Kidney (tissue), 14 donors: ENCODE results near the gene DISC1. TPM values are rescaled to one million over a fixed set of nuclear protein-coding genes. Genes with fewer than 3 reads are reported as not detected.

Experiments used
- DNase-seq, 5 donors: peaks; one replicate each; pipeline ENCODE4 v3.0.0-alpha.2; 2013 to 2020
- FAIRE-seq: peaks from 2 replicates; lab custom pipeline; 2012; peaks lifted over from hg19 to GRCh38; lab: Jason Lieb, UNC
- H3K27ac ChIP-seq, 2 donors: one replicate each; pipeline ENCODE4 v1.7.0; 2013; ENCODE audit warnings: low read depth in 2 of 2, low read length in 2 of 2, inconsistent platforms in 1 of 2
- H3K27me3 ChIP-seq: one replicate; pipeline ENCODE4 v1.7.1; 2013; ENCODE audit warnings: low read length, inconsistent platforms; ENCODE audit not compliant: control insufficient read depth, insufficient read depth
- H3K36me3 ChIP-seq, 3 donors: one replicate each; pipeline versions ENCODE4 v1.7.0 to v1.7.1; 2013; ENCODE audit warnings: low read length in 3 of 3, control low read depth in 1 of 3, inconsistent platforms in 1 of 3; ENCODE audit not compliant: insufficient read depth in 3 of 3, control insufficient read depth in 2 of 3
- H3K4me1 ChIP-seq, 3 donors: one replicate each; pipeline versions ENCODE4 v1.7.0 to v1.7.1; 2013; ENCODE audit warnings: low read length in 3 of 3, inconsistent platforms in 1 of 3, low read depth in 1 of 3; ENCODE audit not compliant: control insufficient read depth in 2 of 3, insufficient read depth in 2 of 3
- H3K4me3 ChIP-seq, 3 donors: one replicate each; pipeline versions ENCODE4 v1.7.0 to v1.8.1; 2013; ENCODE audit warnings: low read length in 3 of 3, control low read depth in 1 of 3, inconsistent platforms in 1 of 3
- H3K9ac ChIP-seq, 3 donors: one replicate each; pipeline versions ENCODE4 v1.7.0 to v1.7.1; 2013; ENCODE audit warnings: low read length in 3 of 3, control low read depth in 1 of 3, inconsistent platforms in 1 of 3
- H3K9me3 ChIP-seq, 3 donors: one replicate each; pipeline versions ENCODE4 v1.7.0 to v1.7.1; 2013; ENCODE audit warnings: low read length in 3 of 3, control low read depth in 1 of 3, inconsistent platforms in 1 of 3; ENCODE audit not compliant: control insufficient read depth in 2 of 3, insufficient read depth in 1 of 3
- CTCF ChIP-seq: IDR thresholded peaks from 3 replicates; pipeline ENCODE4 v1.5.1; 2012; ENCODE audit warnings: mild to moderate bottlenecking, moderate library complexity, borderline replicate concordance; ENCODE audit not compliant: insufficient read depth; ENCODE audit errors: extremely low read depth
- intact Hi-C: fragments of 100-400 bp; cut with DNase I; formaldehyde crosslinking; loops from one replicate; pipeline ENCODE4 v1.11.1; 2022
- polyA plus RNA-seq: library from polyadenylated mRNA; stranded (reverse); fragments of 350-450 nt; fragmentation: Illumina TruSeq; extraction: RNeasy Lipid Tissue Mini Kit (QIAGEN cat#74804); gene quantifications from one replicate; pipeline ENCODE4 v1.2.3, GENCODE V29; 2014; ENCODE audit warnings: low read depth, low replicate concordance; ENCODE audit not compliant: insufficient read depth
- total RNA-seq: library from RNA; stranded (reverse); fragmentation: NEBNext Ultra II Directional; extraction: Animal tissue kit (Norgen Biotek cat#: 25700); gene quantifications from one replicate; pipeline ENCODE4 v1.2.1, GENCODE V29; 2021
- donor health status: control.
- donor health status: control.
- donor health status: control.
- donor health status: control.
- donor health status: control.
- donor health status: DM: yes; HTN: yes; CAD: no.
- donor health status: Normal renal cell carcinoma (clear cell type).

Gene DISC1
- total and polyA plus RNA-seq, 2 donors from 2014 or later = 0.80 to 15.9 TPM

- Histone ChIP-seq H3K4me1 (peaks cover 0 to 4% (median 4%) of the 10 kb centered on the region in 3 donors), H3K9me3 (no peaks in the 10 kb centered on the region), H3K9ac (no peak overlapping the region), H3K27ac (no peak overlapping the region), H3K36me3 (no peaks in the 10 kb centered on the region), H3K27me3 (no peaks in the 10 kb centered on the region), H3K4me3 (no peak overlapping the region)
- no peak for TF ChIP-seq CTCF
- DNase-seq = no peak
- intact Hi-C loops = no loop called here
- FAIRE-seq = no peak
These were observed 293.3 kb downstream of the DISC1 start for GRCh38 chr1:231919886-231920285.

- Histone ChIP-seq H3K4me1 (peaks cover 0 to 4% (median 4%) of the 10 kb centered on the region in 3 donors), H3K27ac (no peak overlapping the region), H3K4me3 (no peak overlapping the region), H3K9me3 (no peaks in the 10 kb centered on the region), H3K27me3 (no peaks in the 10 kb centered on the region), H3K36me3 (no peaks in the 10 kb centered on the region), H3K9ac (no peak overlapping the region)
- DNase-seq (no peak), FAIRE-seq (no peak)
- no peak for TF ChIP-seq CTCF
- intact Hi-C loops = no loop called here
These were observed 295.2 kb downstream of the DISC1 start for GRCh38 chr1:231921646-231922345.

GRCh38 chr1:231923491-231924041, 297.0 kb downstream of the DISC1 start:
- FAIRE-seq (no peak), DNase-seq (no peak)
- H3K4me1 ChIP-seq = peaks cover 0 to 4% (median 1%) of the 10 kb centered on the region in 3 donors
- no peak overlapping the region for H3K4me3 ChIP-seq
- H3K9ac ChIP-seq = no peak overlapping the region
- H3K27me3 ChIP-seq = no peaks in the 10 kb centered on the region
- no peak overlapping the region for H3K27ac ChIP-seq
- H3K9me3 ChIP-seq = no peaks in the 10 kb centered on the region
- no peaks in the 10 kb centered on the region for H3K36me3 ChIP-seq
- intact Hi-C loops = no loop called here
- TF ChIP-seq CTCF = no peak
